ENCODE results near the gene HSD3B2.

DNA sequence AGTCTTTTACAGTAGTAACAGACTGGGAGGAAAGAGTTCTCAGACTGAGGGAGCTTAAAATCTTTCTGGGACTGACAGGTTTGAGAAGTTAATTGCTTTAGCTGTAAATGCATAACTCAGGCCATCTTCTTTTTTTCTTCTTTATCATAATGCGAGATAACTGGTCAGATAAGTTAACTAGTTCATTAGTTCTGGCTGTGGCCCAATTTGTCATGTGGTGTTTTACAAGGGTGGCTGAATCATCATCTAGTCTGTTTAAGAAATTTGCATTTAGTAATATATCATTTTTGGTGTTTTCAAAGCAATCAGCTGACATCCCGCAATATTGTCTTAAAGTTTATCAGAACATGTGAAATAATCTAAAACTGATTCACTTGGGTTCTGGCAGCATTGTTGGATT lies 14.0 kb downstream of the HSD3B2 start:
- TF ChIP-seq, protein P1, sequence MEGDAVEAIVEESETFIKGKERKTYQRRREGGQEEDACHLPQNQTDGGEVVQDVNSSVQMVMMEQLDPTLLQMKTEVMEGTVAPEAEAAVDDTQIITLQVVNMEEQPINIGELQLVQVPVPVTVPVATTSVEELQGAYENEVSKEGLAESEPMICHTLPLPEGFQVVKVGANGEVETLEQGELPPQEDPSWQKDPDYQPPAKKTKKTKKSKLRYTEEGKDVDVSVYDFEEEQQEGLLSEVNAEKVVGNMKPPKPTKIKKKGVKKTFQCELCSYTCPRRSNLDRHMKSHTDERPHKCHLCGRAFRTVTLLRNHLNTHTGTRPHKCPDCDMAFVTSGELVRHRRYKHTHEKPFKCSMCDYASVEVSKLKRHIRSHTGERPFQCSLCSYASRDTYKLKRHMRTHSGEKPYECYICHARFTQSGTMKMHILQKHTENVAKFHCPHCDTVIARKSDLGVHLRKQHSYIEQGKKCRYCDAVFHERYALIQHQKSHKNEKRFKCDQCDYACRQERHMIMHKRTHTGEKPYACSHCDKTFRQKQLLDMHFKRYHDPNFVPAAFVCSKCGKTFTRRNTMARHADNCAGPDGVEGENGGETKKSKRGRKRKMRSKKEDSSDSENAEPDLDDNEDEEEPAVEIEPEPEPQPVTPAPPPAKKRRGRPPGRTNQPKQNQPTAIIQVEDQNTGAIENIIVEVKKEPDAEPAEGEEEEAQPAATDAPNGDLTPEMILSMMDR (IDR thresholded peaks at IDR 0.05): no peak
- TF ChIP-seq EP300 (IDR thresholded peaks at IDR 0.05) (no peak), POLR2A (IDR thresholded peaks at IDR 0.05) (no peak)
